Measurements from ENCODE around the gene GAGE12J. TPM values are rescaled to one million over a fixed set of nuclear protein-coding genes. Genes with fewer than 3 reads are reported as not detected.
"Not testable (repeated sequence)": the region's sequence is repeated elsewhere in the genome, so short reads cannot be mapped to it uniquely, and the experiment has no call there.

The GAGE12J gene, protein sequence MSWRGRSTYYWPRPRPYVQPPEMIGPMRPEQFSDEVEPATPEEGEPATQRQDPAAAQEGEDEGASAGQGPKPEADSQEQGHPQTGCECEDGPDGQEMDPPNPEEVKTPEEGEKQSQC
- 0.76 TPM for polyA plus RNA-seq (2012; ENCODE audit: missing spikeins)

DNA sequence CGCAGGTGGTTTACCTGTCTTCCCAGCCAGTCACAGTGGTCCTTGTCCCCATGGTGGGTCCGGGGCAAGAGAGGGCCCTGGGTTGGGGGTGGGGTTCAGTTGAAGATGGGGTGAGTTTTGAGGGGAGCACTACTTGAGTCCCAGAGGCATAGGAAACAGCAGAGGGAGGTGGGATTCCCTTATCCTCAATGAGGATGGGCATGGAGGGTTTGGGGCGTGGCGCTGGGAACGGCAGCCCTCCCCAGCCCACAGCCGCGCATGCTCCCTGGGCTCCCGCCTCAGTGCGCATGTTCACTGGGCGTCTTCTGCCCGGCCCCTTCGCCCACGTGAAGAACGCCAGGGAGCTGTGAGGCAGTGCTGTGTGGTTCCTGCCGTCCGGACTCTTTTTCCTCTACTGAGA lies at the start of gene GAGE12J:
Gene GAGE12J (plus strand): TSS at position 301 of the 400 bp plus-strand sequence. CDS start 1,157 bp downstream, outside the sequence.
- FAIRE-seq; DNase-seq (ENCODE audit: insufficient read length): not testable (repeated sequence)

DNA sequence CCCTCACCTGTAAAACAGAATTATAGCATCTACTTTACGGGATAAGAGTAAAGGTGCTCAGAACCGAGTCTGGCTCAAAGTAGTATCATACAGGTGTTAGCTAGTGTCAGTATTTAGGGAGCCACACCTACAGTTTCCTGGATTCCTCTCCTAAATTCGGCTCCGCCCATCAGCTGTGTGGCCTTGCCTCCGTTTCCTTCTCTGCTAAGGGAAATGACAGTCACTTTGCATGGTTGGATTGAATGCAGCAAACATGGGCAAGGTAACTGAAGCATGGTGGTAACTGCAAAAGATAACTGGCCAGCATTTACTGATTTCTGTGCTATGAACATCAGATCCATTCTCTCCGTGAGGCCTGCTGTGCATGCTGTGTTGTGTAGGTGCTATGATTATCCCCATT lies 49.4 kb upstream of the GAGE12J start:
- no peak for FAIRE-seq
- no peak for DNase-seq (ENCODE audit: insufficient read length)
- TF ChIP-seq POLR2AphosphoS5 (IDR thresholded peaks at IDR 0.05; ENCODE audit: low read depth, low read length) (0 out of 2 replicates have a peak, but pooled peaks have one; percentile 27), POLR2A (IDR thresholded peaks at IDR 0.05; ENCODE audit: low read depth, low read length) (no peak)

DNA sequence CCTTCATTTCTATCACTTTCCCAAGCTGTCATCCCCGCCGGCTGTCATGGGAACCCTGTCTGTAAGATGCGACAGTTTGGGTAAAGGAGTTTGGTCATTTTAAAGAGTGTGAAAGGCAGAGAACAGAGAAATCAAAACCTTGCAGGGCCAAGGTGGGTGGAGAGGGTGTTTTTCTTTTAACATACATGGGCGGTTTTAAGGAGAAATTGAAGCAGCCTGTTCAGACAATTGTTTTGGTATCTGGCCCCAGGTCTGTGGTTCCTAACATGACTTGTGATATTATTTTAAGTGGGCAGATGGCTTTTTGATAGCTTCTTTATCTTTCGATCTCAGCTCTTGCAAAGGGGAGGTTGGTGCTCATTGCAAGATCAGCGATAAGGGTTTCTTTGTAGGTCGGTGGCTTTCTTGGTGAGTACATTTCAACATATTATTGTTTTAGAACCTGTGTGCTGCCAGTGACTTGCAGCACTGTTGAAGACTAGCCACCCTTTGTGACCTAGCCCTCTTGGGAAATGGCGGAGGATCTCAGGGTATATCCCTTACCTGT lies 48.6 kb upstream of the GAGE12J start:
- DNase-seq (ENCODE audit: insufficient read length) (no peak), FAIRE-seq (no peak)

DNA sequence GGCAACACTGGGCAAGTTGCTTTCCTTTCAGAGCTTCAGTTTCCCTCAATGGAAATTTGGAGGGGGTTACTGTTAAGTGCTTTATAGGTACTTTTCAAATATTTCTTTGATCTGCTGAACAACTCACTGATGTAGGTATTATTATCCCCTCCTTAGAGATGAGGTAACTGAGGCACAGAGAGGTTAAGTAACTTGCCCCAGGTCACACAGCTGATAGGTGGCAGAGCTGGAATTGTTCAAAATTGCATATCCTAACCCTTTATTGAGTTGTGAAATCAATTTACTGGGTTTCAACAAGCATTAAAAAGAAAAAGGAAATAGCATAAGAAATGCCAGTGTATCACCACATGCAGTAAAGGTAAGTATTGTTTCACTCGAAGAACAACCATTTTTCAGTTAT lies 45.6 kb upstream of the GAGE12J start:
- FAIRE-seq, result no peak
- DNase-seq (ENCODE audit: insufficient read length), result no peak
- TF ChIP-seq POLR2AphosphoS5 (IDR thresholded peaks at IDR 0.05; ENCODE audit: low read depth, low read length) (no peak), POLR2A (IDR thresholded peaks at IDR 0.05; ENCODE audit: low read depth, low read length) (no peak), TAF1 (IDR thresholded peaks at IDR 0.05; ENCODE audit: borderline replicate concordance, low read depth, low read length) (no peak)

More for the DNA sequence above, 48.6 kb upstream of the GAGE12J start:
- TF ChIP-seq TAF1 (IDR thresholded peaks at IDR 0.05; ENCODE audit: borderline replicate concordance, low read depth, low read length) (no peak), POLR2A (IDR thresholded peaks at IDR 0.05; ENCODE audit: low read depth, low read length) (no peak), POLR2AphosphoS5 (IDR thresholded peaks at IDR 0.05; ENCODE audit: low read depth, low read length) (no peak)

DNA sequence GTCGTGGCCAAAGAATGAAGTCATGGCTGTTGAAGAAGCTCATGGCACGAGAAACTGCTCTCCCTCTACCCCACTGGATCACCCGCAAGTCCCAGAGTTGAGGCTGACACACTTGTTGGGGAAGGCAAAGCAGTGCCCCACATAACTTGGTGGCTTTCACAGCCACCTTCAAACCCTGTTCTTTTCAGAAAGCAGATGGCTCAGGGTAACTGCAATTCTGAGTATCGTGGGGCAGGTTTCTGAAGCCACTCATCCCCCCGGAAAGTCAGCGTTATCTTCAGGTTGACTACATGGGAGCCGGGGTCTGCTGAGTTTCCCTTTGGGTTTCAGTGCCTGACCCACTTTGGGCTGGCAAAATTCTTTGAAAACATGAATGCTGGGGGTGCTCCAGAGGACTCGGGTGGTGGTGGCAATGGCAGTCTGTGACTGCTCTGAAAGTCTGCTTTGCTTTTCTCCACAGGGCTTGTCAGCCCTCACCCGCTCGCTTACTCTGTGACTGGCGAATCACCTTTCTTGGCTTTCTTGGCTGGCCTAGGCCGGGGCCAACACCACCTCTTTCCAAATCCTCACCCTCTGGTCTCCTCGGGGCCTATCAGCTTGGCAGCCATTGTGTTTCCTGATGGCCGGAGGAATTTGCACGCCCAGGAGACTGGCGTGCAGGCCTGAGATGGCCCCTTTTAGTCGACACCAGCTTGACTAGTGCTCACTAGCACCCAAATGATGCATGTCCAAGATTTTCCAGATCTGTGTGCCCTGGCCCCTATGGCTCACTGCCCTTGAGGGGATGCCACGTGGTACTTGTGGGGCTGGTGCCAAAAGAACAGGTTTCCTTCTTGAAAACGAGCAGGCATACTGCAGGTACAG lies 44.9 kb upstream of the GAGE12J start:
- DNase-seq (ENCODE audit: insufficient read length), result no peak
- FAIRE-seq, result no peak
- TF ChIP-seq TAF1 (IDR thresholded peaks at IDR 0.05; ENCODE audit: borderline replicate concordance, low read depth, low read length), result no peak
- TF ChIP-seq POLR2AphosphoS5 (IDR thresholded peaks at IDR 0.05; ENCODE audit: low read depth, low read length), result no peak
- no peak for TF ChIP-seq POLR2A (IDR thresholded peaks at IDR 0.05; ENCODE audit: low read depth, low read length)

DNA sequence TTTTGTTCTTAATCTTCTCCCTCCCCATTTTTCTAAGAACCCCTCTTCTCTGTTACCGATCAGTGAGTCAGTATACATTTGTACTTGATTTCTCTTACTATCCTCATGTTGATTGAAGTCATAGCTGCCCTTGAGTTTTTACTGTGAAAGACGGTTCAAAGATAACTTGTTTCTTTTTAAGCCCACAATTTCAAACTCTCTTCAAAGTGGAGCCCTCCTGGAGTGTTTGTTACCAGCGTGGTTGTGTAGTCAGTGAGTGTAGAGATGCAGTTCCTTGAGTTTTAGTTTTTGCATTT lies 44.4 kb upstream of the GAGE12J start:
- DNase-seq (ENCODE audit: insufficient read length), result no peak
- no peak for FAIRE-seq
- TF ChIP-seq POLR2A (IDR thresholded peaks at IDR 0.05; ENCODE audit: low read depth, low read length) (no peak), POLR2AphosphoS5 (IDR thresholded peaks at IDR 0.05; ENCODE audit: low read depth, low read length) (no peak), TAF1 (IDR thresholded peaks at IDR 0.05; ENCODE audit: borderline replicate concordance, low read depth, low read length) (no peak)

DNA sequence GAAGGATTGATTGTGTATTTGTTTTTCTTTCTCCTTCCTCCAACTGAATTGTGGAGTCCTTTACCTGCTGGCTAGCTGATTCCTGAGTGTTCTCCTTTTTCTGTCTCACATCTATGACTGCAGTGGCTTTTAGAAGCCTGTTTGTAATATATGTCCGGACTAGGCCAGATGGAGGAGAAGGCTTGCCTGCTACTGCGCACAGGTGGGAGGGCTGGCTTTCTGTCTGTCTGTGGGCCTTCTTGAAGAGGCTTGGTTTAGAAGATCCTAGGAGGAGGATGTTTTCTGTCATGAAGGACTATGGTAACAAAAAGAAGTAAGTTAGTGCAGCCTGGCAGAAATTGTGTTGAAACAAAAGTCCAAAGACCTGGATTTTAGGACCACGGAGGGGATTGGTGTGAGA lies 43.8 kb upstream of the GAGE12J start:
- TF ChIP-seq POLR2AphosphoS5 (IDR thresholded peaks at IDR 0.05; ENCODE audit: low read depth, low read length), result no peak
- DNase-seq (ENCODE audit: insufficient read length) (no peak), FAIRE-seq (no peak)

DNA sequence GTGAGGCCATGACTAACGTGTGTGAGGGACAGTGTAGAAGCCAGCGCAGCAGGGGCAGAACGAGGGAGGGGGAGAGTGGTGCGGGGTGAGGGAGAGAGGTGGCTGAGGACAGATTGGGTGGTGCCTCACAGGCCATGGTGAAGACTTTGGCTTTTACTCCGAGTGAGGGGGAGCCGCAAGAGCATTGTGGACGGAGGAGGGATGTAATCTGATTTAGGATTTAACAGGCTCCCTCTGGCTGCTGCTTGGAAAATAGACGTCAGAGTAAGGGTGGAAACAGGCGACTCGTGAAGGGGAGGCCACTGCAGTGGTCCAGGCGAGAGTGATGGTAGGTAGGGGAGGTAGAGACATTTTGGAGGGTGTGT lies 39.2 kb upstream of the GAGE12J start:
- no peak for FAIRE-seq
- no peak for TF ChIP-seq POLR2A (IDR thresholded peaks at IDR 0.05; ENCODE audit: low read depth, low read length)
- DNase-seq (ENCODE audit: insufficient read length), result no peak

DNA sequence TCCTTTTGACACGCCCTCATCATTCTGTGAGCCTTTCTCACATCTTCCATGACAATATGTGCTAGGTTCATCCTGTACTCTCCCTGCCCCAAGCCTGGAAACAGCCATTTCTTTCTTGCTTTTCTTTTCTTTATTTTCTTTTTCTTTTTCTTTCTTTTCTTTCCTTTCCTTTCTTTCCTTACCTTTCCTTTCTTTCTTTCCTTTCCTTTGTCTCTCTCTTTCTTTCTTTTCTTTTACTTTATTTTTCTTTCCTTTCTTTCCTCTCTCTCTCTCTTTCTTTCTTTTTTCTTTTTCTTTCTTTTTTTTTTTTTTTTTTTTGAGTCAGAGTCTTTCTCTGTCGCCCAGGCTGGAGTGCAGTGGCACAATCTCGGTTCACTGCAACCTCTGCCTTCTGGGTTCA lies 37.6 kb upstream of the GAGE12J start:
- TF ChIP-seq POLR2AphosphoS5 (IDR thresholded peaks at IDR 0.05; ENCODE audit: low read depth, low read length), result no peak
- no peak for TF ChIP-seq POLR2A (IDR thresholded peaks at IDR 0.05; ENCODE audit: low read depth, low read length)
- TF ChIP-seq TAF1 (IDR thresholded peaks at IDR 0.05; ENCODE audit: borderline replicate concordance, low read depth, low read length), result no peak

DNA sequence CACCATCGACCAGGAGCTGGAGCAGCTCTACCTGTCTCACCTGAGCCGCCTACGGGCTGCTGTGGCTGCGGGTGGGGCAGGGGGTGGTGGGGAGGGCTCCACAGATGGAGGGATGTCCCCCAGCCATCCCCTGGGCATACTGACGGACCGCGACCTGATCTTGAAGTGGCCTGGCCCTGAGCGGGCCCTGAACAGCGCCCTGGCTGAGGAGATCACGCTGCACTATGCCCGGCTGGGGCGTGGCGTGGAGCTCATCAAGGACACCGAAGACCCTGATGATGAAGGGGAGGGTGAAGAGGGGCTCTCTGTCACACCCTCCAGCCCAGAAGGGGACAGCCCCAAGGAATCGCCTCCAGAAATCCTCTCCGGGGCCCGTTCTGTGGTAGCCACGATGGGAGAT lies 35.7 kb upstream of the GAGE12J start:
- FAIRE-seq, result no peak
- no peak for DNase-seq (ENCODE audit: insufficient read length)
- no peak for TF ChIP-seq POLR2AphosphoS5 (IDR thresholded peaks at IDR 0.05; ENCODE audit: low read depth, low read length)
- TF ChIP-seq TAF1 (IDR thresholded peaks at IDR 0.05; ENCODE audit: borderline replicate concordance, low read depth, low read length), result no peak
- TF ChIP-seq POLR2A (IDR thresholded peaks at IDR 0.05; ENCODE audit: low read depth, low read length), result no peak

More for the DNA sequence above, 37.6 kb upstream of the GAGE12J start:
- FAIRE-seq (no peak), DNase-seq (ENCODE audit: insufficient read length) (no peak)

DNA sequence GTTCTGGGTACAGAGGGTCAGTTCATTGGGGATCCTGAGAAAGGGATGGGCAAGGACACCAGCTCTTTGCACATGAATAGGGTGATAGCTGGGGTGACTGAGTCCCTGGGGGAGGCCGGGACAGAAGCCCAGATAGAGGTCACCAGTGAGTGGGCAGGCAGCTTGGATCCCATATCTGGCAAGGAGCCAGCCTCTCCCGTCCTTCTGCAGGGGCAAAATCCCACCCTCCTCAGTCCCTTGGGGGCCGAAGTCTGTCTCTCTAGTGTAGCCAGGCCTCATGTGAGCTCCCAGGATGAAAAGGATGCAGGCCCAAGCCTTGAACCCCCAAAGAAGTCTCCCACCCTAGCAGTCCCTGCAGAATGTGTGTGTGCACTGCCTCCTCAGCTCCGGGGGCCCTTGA lies 35.3 kb upstream of the GAGE12J start:
- FAIRE-seq (no peak), DNase-seq (ENCODE audit: insufficient read length) (no peak)
- no peak for TF ChIP-seq POLR2AphosphoS5 (IDR thresholded peaks at IDR 0.05; ENCODE audit: low read depth, low read length)
- TF ChIP-seq TAF1 (IDR thresholded peaks at IDR 0.05; ENCODE audit: borderline replicate concordance, low read depth, low read length), result no peak
- no peak for TF ChIP-seq POLR2A (IDR thresholded peaks at IDR 0.05; ENCODE audit: low read depth, low read length)

DNA sequence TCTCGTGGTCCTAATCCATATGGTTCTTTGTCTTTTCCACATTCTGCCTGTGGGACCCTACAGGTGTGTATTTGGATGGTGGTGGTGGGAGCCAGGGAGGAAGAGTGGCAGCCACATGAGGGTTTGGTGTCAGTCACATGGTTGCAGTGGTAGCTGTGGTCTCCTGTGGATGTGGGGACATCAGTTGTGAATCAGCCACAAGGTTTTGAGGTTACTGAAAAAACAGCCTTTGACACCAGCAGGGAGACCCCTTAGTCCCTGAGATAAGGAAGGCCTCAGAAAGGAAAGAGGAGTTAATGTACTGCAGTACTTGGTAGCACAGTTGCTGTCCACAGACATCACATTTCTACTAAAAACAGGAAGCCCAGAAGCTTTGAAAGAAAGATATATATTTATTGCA lies 34.2 kb upstream of the GAGE12J start:
- DNase-seq (ENCODE audit: insufficient read length) (no peak), FAIRE-seq (no peak)
- TF ChIP-seq POLR2A (IDR thresholded peaks at IDR 0.05; ENCODE audit: low read depth, low read length) (no peak), POLR2AphosphoS5 (IDR thresholded peaks at IDR 0.05; ENCODE audit: low read depth, low read length) (no peak), TAF1 (IDR thresholded peaks at IDR 0.05; ENCODE audit: borderline replicate concordance, low read depth, low read length) (no peak)

Data from GM12892 (cell line).